ENCODE measurements around the gene TMCC3. TPM values are rescaled to one million over a fixed set of nuclear protein-coding genes. Genes with fewer than 3 reads are reported as not detected.
A peak's percentile ranks its signal among the peaks of the same experiment; 100 is the strongest.

Gene TMCC3
- total and polyA plus RNA-seq, 8 donors, result 0.58 to 14.3 (median 5.0) TPM

DNA sequence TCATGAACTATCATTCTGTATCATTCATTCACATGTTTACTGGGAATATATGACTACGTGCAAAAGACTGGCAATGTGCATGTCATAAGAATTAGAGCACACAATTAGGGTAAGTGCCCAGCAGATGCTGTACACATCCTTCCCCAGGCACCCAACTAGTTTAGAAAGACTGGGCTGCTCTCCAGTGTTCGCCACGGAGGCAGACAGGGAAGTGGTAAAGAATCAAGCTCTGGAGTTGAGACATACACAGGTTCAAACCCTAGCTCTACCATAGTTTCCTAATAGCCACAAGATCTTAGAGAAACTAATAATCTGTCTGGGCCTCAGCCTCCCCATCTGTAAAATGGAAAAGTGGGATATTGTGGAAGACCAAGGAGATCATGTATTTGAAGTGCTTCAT is 6.8 kb downstream of the TMCC3 start:
- Histone ChIP-seq H3K27ac (peak overlapping the region in 3 of 5 donors; percentile 51 to 75 (median 64)), H3K36me3 (no peaks in the 10 kb centered on the region), H3K4me1 (peaks cover 0 to 35% (median 5%) of the 10 kb centered on the region in 4 donors), H3K4me3 (no peak overlapping the region), H3K9me3 (no peaks in the 10 kb centered on the region), H3K27me3 (no peaks in the 10 kb centered on the region)
- intact Hi-C loops (cut with DNase I; ENCODE audit: low total_unique reads), result no loop called here
- 86 to 95% (median 89%) methylated on average over 3 of the region's 3 CpGs for WGBS, 5 donors
- no peak for TF ChIP-seq POLR2A (IDR thresholded peaks at IDR 0.05)
- TF ChIP-seq EP300 (IDR thresholded peaks at IDR 0.05), result no peak
- no peak for DNase-seq

DNA sequence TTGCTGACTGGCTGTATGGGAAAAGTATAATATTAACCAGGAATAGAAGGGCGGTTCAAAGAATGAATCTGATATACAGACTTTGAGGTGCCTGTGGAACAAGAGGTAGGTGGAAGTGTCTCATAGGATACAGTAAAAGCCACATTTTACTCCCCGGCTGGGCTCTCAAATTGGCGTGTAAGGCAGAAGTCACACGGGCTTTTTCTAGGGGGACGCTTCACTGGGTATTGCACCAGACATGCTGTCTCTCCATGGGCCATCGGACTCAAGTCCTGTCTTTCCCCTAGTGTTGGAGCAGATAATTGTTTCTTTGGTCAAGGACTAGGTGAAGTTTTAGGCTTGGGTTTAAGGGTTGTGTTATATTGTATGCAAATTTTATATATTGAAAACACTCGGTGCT is 9.1 kb downstream of the TMCC3 start:
- WGBS, 5 donors, result 91 to 95% (median 93%) methylated on average over 7 of the region's 7 CpGs
- H3K4me1 ChIP-seq, result peaks cover 0 to 23% (median 0%) of the 10 kb centered on the region in 4 donors
- peak overlapping the region in 1 of 5 donors; percentile 40 for H3K27ac ChIP-seq
- no peaks in the 10 kb centered on the region for H3K27me3 ChIP-seq
- intact Hi-C loops (cut with DNase I; ENCODE audit: low total_unique reads), result no loop called here
- no peaks in the 10 kb centered on the region for H3K9me3 ChIP-seq
- TF ChIP-seq POLR2AphosphoS5 (IDR thresholded peaks at IDR 0.05) (no peak), EP300 (IDR thresholded peaks at IDR 0.05) (no peak), POLR2A (IDR thresholded peaks at IDR 0.05) (no peak)
- TF ChIP-seq, protein P1, sequence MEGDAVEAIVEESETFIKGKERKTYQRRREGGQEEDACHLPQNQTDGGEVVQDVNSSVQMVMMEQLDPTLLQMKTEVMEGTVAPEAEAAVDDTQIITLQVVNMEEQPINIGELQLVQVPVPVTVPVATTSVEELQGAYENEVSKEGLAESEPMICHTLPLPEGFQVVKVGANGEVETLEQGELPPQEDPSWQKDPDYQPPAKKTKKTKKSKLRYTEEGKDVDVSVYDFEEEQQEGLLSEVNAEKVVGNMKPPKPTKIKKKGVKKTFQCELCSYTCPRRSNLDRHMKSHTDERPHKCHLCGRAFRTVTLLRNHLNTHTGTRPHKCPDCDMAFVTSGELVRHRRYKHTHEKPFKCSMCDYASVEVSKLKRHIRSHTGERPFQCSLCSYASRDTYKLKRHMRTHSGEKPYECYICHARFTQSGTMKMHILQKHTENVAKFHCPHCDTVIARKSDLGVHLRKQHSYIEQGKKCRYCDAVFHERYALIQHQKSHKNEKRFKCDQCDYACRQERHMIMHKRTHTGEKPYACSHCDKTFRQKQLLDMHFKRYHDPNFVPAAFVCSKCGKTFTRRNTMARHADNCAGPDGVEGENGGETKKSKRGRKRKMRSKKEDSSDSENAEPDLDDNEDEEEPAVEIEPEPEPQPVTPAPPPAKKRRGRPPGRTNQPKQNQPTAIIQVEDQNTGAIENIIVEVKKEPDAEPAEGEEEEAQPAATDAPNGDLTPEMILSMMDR (IDR thresholded peaks at IDR 0.05), result no peak
- no peak overlapping the region for H3K4me3 ChIP-seq
- DNase-seq, result no peak
- no peaks in the 10 kb centered on the region for H3K36me3 ChIP-seq

DNA sequence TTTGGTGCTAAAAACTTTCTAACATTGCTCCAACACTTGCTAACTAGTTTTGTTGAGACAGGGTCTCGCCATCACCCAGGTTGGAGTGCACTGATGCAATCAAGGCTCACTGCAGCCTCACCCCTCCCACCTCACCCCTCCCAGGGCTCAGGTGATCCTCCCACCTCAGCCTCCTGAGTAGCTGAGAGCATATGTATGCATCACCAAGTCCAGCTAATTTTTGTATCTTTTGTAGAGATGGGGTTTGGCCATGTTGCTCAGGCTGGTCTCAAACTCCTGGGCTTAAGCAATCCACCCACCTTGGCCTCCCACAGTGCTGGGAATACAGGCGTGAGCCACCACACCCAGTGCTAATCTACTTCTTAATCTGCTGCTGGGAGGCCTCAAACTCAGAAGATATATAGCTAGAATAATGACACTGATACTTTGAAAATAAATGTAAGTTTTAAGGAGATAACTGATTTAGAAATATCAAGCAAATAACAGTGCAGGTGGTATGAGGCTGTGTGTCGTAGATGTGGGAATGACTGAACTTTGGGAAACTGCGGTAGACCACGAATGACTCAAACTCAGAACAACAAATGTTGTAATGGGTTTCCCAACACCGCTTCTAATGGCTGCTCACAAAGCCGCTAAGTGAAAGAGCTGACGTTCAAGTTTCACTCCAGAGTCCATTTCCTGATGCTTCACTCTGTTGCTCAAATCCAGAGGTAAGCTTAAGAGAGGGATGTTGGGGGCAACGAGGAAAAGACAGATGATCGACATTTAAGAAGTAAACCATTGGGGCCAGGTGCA is 10.0 kb downstream of the TMCC3 start:
- TF ChIP-seq POLR2A (IDR thresholded peaks at IDR 0.05) (no peak), EP300 (IDR thresholded peaks at IDR 0.05) (no peak), POLR2AphosphoS5 (IDR thresholded peaks at IDR 0.05) (peak in 1 of 3 donors; percentile 56)
- TF ChIP-seq, protein P1 (IDR thresholded peaks at IDR 0.05), result no peak
- no peaks in the 10 kb centered on the region for H3K27me3 ChIP-seq
- WGBS, 5 donors, result 73 to 89% (median 85%) methylated on average over 10 of the region's 10 CpGs
- H3K9me3 ChIP-seq, result no peaks in the 10 kb centered on the region
- no peak overlapping the region for H3K4me3 ChIP-seq
- H3K27ac ChIP-seq, result peak overlapping the region in 2 of 5 donors; percentile 40 to 64
- intact Hi-C loops (cut with DNase I; ENCODE audit: low total_unique reads), result no loop called here
- no peaks in the 10 kb centered on the region for H3K36me3 ChIP-seq
- peaks cover 0 to 20% (median 0%) of the 10 kb centered on the region in 4 donors for H3K4me1 ChIP-seq
- no peak for DNase-seq

DNA sequence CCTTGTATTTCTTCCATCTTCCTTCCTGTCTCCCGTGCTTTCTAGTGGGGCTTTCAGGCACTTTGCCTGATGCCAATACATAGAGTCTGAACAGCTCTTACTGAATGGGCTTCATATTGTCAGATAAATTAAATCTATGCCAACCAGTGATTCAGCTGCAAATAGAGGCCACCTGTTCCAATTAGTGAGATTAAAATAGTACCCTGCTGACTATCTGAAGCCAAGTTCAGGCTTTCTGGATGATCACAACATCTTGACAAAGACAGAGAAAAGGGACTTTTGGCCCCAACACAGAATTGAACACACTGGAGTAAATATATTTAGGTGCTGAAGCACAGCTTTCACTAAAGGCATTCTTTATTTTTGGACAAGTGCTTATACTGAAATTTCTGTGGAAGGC is 11.8 kb downstream of the TMCC3 start:
- TF ChIP-seq POLR2A (IDR thresholded peaks at IDR 0.05) (no peak), POLR2AphosphoS5 (IDR thresholded peaks at IDR 0.05) (no peak), EP300 (IDR thresholded peaks at IDR 0.05) (no peak)
- TF ChIP-seq, protein P1 (IDR thresholded peaks at IDR 0.05), result no peak
- intact Hi-C loops (cut with DNase I; ENCODE audit: low total_unique reads), result no loop called here
- peaks cover 0 to 12% (median 4%) of the 10 kb centered on the region in 4 donors for H3K4me1 ChIP-seq
- no peak overlapping the region for H3K4me3 ChIP-seq
- 77 to 93% (median 86%) methylated on average over 1 of the region's 1 CpG for WGBS, 5 donors
- DNase-seq, result no peak
- no peaks in the 10 kb centered on the region for H3K36me3 ChIP-seq
- no peaks in the 10 kb centered on the region for H3K27me3 ChIP-seq
- H3K27ac ChIP-seq, result no peak overlapping the region
- no peaks in the 10 kb centered on the region for H3K9me3 ChIP-seq

Data from stomach (tissue), 9 donors.